Measurements from ENCODE around the gene ANTXR1. TPM values are rescaled to one million over a fixed set of nuclear protein-coding genes. Genes with fewer than 3 reads are reported as not detected.

ANTXR1 gene
- total and polyA plus RNA-seq, 2 donors (not counting 3 experiments of a cell fraction or from before 2014, with no cell fraction given) = 4.2 to 17.3 TPM

DNA sequence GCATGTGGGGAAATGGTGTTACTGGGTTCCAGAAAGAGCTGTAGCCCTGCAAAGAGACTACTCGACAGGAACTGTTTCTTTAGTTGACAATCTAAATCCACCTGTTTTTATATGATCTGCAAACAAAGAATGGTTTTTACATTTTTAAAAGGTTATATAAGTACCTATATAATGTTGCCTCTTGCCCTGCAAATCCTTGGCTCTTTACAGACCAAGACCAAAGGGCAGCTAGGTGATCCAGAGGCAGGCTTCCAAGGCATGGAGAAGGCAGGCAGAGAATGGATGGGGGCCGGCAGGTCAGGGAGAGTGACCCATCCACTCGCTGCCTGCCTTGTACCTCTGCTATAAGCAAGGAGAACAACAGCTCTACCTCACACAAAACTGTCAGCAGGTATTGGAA is 173.6 kb downstream of the ANTXR1 start:
- dilution Hi-C loops (cut with MboI; ENCODE audit: extremely low pct_ligation_motif_present, low sequenced_read_pairs) = no loop called here

More for the DNA sequence above, 173.6 kb downstream of the ANTXR1 start:
- no peaks in the 10 kb centered on the region for H3K4me1 ChIP-seq (ENCODE audit: control insufficient read depth, extremely low read depth, insufficient read depth, low read length)
- TF ChIP-seq JUN (IDR thresholded peaks at IDR 0.05; ENCODE audit: borderline replicate concordance, insufficient read depth, insufficient read length, low read depth) (no peak), EZH2 (IDR thresholded peaks at IDR 0.05; ENCODE audit: borderline replicate concordance, low read depth, low read length, severe bottlenecking) (no peak), GATA2 (IDR thresholded peaks at IDR 0.05; ENCODE audit: insufficient read depth, insufficient read length, low read depth, low read length) (no peak), POLR2A (IDR thresholded peaks at IDR 0.05; ENCODE audit: low read depth, low read length) (no peak), MYC (IDR thresholded peaks at IDR 0.05; ENCODE audit: low read depth, low read length) (no peak), FOS (IDR thresholded peaks at IDR 0.05; ENCODE audit: borderline replicate concordance, insufficient read depth, low read length) (no peak), CTCF (IDR thresholded peaks at IDR 0.05; ENCODE audit: extremely low read depth in 1 of 2, insufficient read depth in 1 of 2, low read depth in 1 of 2, low read length in 2 of 2) (no peak), POLR2AphosphoS5 (IDR thresholded peaks at IDR 0.05; ENCODE audit: insufficient read depth, low read depth, low read length) (no peak)
- TF ChIP-seq, protein P1, sequence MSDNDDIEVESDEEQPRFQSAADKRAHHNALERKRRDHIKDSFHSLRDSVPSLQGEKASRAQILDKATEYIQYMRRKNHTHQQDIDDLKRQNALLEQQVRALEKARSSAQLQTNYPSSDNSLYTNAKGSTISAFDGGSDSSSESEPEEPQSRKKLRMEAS (IDR thresholded peaks at IDR 0.05; ENCODE audit: insufficient read depth, insufficient read length) = no peak
- no peak overlapping the region for H3K9ac ChIP-seq (replicated peaks; ENCODE audit: extremely low read depth, insufficient read depth, low read length)
- DNase-seq (ENCODE audit: low read depth, low spot score) (no peak), FAIRE-seq (no peak)
- no TSS peak for BruUV-seq (replicated peaks)
- no peak overlapping the region for H3K4me2 ChIP-seq (ENCODE audit: insufficient read depth, low read length)
- no peak overlapping the region for H3K27ac ChIP-seq (ENCODE audit: insufficient read depth, low read depth, low read length)
- H2AFZ ChIP-seq (ENCODE audit: low read depth, low read length) = no peak overlapping the region
- CTCF ChIA-PET = no interaction called here
- no peaks in the 10 kb centered on the region for H3K36me3 ChIP-seq (ENCODE audit: control insufficient read depth in 2 of 2, extremely low read depth in 1 of 2, insufficient read depth in 2 of 2, low read length in 2 of 2)
- no peak overlapping the region for H3K4me3 ChIP-seq (replicated peaks in 1 of 3; ENCODE audit: insufficient read depth in 1 of 3, low read depth in 1 of 3, low read length in 3 of 3)
- no peaks in the 10 kb centered on the region for H3K9me1 ChIP-seq (replicated peaks; ENCODE audit: control insufficient read depth, extremely low read depth, insufficient read depth, low read length)
- H3K79me2 ChIP-seq (ENCODE audit: control insufficient read depth, insufficient read depth, low read length) = no peaks in the 10 kb centered on the region
- intact Hi-C loops (cut with micrococcal nuclease) = no loop called here
- H3K9me3 ChIP-seq (replicated peaks; ENCODE audit: control insufficient read depth, insufficient read depth, low read length) = no peaks in the 10 kb centered on the region
- no peaks in the 10 kb centered on the region for H4K20me1 ChIP-seq (replicated peaks; ENCODE audit: control insufficient read depth, extremely low read depth, insufficient read depth, low read length)
- POLR2A ChIA-PET = no interaction called here
- H3K27me3 ChIP-seq (ENCODE audit: control insufficient read depth in 2 of 2, insufficient read depth in 2 of 2, low read length in 2 of 2) = no peaks in the 10 kb centered on the region
